Left hindlimb (tissue), 1 donor: ENCODE measurements around the gene LHX5.
"Not testable (repeated sequence)": the region's sequence is repeated elsewhere in the genome, so short reads cannot be mapped to it uniquely, and the experiment has no call there.

Experiments used
- DNase-seq: peaks from one replicate; pipeline ENCODE4 v3.0.0-alpha.2; 2018

The LHX5 gene

GRCh38 chr12:113471619-113472171, at the start of gene LHX5:
LHX5 (minus strand) TSS chr12:113471871; CDS start chr12:113471498, 373 bp downstream.
- DNase-seq = no peak

- no peak for DNase-seq
These were observed 48.0 kb upstream of the LHX5 start for GRCh38 chr12:113519464-113520307.

DNA sequence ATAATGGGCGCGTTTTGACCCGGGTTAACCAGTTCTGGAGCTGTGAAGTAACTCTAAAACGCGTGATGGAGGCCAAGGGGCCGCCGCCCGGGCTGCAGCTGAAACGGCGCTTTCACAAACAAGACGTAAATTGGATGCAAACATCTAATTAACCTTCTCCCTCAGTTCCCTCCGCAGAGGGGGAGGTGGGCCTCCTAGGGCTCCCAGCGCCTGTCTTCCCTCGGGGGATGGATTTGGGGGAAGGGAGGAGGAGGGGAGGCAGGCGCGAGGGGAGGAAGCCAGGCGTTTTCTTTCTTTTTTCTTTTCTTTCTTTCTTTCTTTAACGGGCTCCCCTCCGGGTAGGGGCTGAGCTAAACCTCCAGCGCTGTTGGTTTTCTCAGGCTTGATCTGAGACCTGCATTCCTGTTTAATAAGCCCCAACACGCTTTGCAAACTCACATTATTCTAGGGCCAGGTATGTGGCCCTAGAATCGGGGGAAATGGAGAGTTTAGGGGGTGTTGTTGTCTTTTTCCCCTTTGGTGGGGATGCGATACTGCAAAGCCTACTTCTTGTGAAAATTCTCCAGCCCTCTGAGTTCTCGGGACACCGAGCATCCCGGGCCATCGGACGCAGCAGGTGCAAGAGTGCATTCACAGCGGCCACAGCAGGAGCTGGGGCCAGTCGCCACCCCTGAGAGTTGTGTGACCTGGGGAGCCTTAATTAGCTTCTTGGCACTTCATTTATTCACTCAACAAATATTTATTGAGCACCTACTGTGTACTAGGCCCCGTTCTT, 43.6 kb upstream of the LHX5 start:
- no peak for DNase-seq

GRCh38 chr12:113514602-113515001, 42.9 kb upstream of the LHX5 start:
- DNase-seq = no peak

GRCh38 chr12:113512568-113512967, 40.9 kb upstream of the LHX5 start:
- no peak for DNase-seq

GRCh38 chr12:113506867-113507266, 35.2 kb upstream of the LHX5 start:
- DNase-seq = no peak

- no peak for DNase-seq
These were observed 34.3 kb upstream of the LHX5 start for GRCh38 chr12:113505941-113506340.

DNA sequence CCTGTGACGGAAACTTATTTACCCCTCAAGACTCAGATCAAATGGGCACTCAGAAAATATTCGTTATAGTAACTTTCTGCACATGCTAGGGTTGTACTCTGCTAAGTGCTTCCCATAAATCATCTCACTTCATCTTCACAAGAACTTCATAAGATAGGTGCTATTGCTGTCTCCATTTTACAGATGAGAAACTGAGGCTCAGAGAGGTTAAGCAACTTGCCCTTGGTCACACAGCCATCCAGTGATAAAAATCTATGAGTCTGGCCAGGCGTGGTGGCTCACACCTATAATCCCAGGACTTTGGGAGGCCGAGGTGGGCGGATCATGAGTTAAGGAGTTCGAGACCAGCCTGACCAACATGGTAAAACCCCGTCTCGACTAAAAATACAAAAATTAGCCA, 33.2 kb upstream of the LHX5 start:
- DNase-seq = no peak

- no peak for DNase-seq
These were observed 29.2 kb upstream of the LHX5 start for GRCh38 chr12:113500782-113501311.

DNA sequence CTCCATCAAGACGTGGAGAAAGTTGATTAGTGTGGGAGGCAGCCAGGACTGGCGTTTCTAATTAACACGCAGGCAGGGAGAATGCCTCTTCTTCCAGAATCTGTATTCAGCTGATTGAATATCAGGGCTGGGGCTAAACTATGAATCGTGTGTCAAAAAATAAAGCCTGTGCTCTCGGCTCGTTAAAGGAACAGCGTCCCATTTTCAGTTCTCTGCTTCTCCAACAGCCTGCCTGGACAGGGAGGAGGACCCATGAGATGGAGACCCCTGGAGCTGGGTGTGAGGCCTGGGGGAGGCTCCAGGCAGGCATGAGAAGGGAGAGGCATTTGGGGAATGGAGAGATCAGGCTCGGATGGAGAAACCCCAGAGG, 28.6 kb upstream of the LHX5 start:
- no peak for DNase-seq

- no peak for DNase-seq
These were observed 26.8 kb upstream of the LHX5 start for GRCh38 chr12:113498490-113498889.

- DNase-seq = no peak
These were observed 26.0 kb upstream of the LHX5 start for GRCh38 chr12:113497693-113498092.

DNA sequence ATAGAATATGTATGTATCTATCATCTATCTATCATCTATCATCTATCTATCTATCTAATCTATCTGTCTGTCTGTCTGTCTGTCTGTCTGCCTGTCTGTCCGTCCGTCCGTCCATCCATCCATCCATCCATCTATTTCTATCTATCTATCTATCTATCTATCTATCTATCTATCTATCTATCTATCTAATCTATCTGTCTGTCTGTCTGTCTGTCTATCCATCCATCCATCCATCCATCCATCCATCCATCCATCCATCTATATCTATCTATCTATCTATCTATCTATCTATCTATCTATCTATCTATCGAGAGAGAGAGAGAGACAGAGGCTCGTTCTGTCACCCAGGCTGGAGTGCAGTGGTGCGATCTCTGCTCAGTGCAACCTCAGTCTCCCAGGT, 24.3 kb upstream of the LHX5 start:
- DNase-seq = not testable (repeated sequence)

DNA sequence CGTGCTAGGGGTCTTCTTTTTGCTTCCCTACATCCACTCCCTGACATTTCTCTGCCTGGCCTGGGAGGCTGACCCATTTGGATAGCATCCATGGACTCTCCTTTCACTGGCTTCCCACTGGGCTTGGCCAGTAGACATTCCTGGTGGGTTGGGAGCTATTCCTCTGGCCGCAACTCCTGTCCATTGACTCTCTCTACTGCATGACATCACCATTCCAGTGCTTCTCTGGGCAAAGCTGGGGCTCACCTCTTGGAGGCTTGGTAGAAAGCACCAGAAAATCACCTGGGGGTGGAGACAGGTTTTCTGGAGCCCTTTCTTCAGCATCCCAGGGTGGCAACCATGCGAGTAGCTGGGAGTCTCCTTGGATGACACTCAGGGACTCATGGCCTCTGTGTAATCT, 16.7 kb upstream of the LHX5 start:
- DNase-seq = no peak

- no peak for DNase-seq
These were observed 15.1 kb upstream of the LHX5 start for GRCh38 chr12:113486722-113487121.

DNA sequence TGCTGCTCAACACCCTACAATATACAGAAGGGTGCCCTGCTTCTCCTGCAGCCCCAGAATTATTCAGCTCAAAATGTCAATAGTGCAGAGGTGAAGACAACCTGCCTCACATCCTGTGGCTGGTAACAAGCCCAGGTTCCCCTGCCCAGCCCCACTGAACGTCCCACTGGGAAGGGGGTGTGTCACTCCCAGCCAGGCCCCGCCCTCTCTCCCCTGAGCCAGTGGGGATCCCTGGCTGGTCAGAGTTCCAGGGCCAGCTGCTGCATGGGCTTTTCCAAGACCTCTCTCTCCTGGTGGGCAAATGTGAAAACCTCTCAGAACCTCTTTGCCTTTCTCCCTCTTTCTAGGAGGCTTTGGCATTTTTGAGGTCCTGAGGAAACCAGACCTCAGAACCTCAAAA, 13.7 kb upstream of the LHX5 start:
- no peak for DNase-seq

GRCh38 chr12:113482334-113482733, 10.7 kb upstream of the LHX5 start:
- DNase-seq = no peak

GRCh38 chr12:113480336-113480971, 8.8 kb upstream of the LHX5 start:
- DNase-seq = no peak

DNA sequence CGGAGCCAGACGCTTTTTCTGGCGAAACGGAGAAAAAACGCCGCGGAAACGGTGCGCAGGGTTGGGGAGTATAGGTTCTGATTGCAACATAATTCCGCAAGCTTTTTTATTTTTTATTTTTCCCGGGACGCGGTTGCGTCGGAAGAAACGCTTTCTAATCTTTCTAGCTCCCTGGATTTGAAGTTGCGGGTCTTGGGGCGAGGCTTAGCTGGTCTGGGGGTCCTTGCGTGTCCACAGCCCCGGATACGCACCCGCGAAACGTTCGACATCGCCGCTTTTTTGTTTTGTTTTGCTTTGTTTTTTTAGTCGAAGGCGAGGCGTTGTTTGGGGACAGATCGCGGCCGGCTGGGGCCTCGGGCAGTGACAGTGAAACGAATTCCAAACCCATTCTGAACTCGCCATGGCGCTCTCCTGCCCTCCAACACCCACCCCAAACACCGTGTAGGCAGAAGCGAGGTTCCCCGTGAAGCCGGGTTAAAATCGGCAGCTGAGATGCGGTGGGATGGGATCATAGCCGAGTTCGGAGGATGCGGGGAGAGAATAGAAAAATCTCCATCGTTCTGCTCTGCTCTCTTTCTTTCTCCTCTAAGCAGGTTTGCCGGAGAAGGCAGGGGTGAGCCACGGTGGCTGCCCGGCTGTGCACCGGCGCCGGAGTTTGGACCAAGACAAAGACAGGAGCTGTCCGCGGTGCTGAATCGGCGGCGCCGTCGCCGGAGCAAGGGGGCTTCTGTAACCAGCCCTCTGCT, 8.1 kb upstream of the LHX5 start:
- DNase-seq = peak; percentile 53

- no peak for DNase-seq
These were observed 7.5 kb upstream of the LHX5 start for GRCh38 chr12:113479216-113479589.

GRCh38 chr12:113478351-113479011, 6.8 kb upstream of the LHX5 start:
- DNase-seq = no peak

DNA sequence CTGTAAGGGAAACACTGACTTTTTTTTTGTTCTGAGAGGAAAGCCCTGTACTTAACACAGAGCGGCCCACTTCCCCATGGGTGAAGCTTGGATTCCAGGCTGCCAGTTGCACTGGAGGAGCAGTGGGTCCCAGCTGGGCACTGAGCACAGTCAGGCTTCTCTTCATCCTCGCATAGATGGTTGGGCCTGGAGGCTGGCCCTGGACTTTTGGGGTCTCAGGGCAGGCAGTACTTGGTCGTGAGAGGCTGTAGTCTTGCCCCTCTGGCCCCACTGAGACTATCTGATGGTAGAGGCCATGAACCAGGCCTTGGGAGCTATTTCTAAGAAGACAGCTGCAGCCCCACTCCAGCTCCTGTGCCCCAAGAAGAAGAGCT, 6.2 kb upstream of the LHX5 start:
- DNase-seq = no peak
